H1 (cell line): ENCODE results near the gene MS4A7. TPM values are rescaled to one million over a fixed set of nuclear protein-coding genes. Genes with fewer than 3 reads are reported as not detected.

Experiments
- CTCF ChIA-PET: fragments of 300-600 bp; sonication (Branson Sonifier 250); formaldehyde crosslinking; loops from one replicate; lab custom pipeline; 2021; ENCODE audit not compliant: partially characterized antibody; lab: Charles Lee
- POLR2A ChIA-PET: fragments of 300-600 bp; sonication (Branson Sonifier 250); formaldehyde crosslinking; loops from one replicate; lab custom pipeline; 2021; ENCODE audit warnings: inconsistent platforms; ENCODE audit not compliant: partially characterized antibody; lab: Charles Lee
- DNase-seq, 2 experiments: peaks; one replicate each; pipeline versions ENCODE4 v3.0.0 to v3.0.0-alpha.2; 2010 to 2022; ENCODE audit warnings: low spot score in 2 of 2, low read depth in 1 of 2, mixed read lengths in 1 of 2
- FAIRE-seq: peaks from 2 replicates; lab custom pipeline; 2011; peaks lifted over from hg19 to GRCh38; lab: Jason Lieb, UNC
- H2AFZ ChIP-seq: 2 replicates; pipeline ENCODE4 v1.8.1; 2012; ENCODE audit warnings: low read length, inconsistent platforms
- H2AK5ac ChIP-seq: 2 replicates; pipeline ENCODE4 v1.6.1; 2013; ENCODE audit warnings: low read depth, low read length
- H2BK120ac ChIP-seq: replicated peaks from 2 replicates; pipeline ENCODE3; 2013; ENCODE audit warnings: low read depth, low read length, inconsistent platforms
- H2BK12ac ChIP-seq: 2 replicates; pipeline ENCODE4 v1.6.1; 2013; ENCODE audit warnings: low read depth, low read length
- H2BK15ac ChIP-seq: 2 replicates; pipeline ENCODE4 v1.6.1; 2013; ENCODE audit warnings: low read length
- H2BK20ac ChIP-seq: 2 replicates; pipeline ENCODE4 v1.6.1; 2013; ENCODE audit warnings: low read length
- H2BK5ac ChIP-seq: 2 replicates; pipeline ENCODE4 v1.6.1; 2013; ENCODE audit warnings: low read depth, low read length
- H3K14ac ChIP-seq: 2 replicates; pipeline ENCODE4 v1.6.1; 2013; ENCODE audit warnings: inconsistent platforms; ENCODE audit not compliant: insufficient read length
- H3K18ac ChIP-seq: 2 replicates; pipeline ENCODE4 v1.6.1; 2013; ENCODE audit warnings: low read length; ENCODE audit errors: extremely low read depth
- H3K23ac ChIP-seq: 2 replicates; pipeline ENCODE4 v1.6.1; 2013; ENCODE audit warnings: inconsistent platforms; ENCODE audit not compliant: insufficient read length
- H3K23me2 ChIP-seq: 2 replicates; pipeline ENCODE4 v1.6.1; 2013; ENCODE audit warnings: low read depth, low read length
- H3K27ac ChIP-seq: 2 replicates; pipeline ENCODE4 v1.6.1; 2011; ENCODE audit warnings: low read depth, low read length, inconsistent platforms
- H3K27me3 ChIP-seq, 4 experiments: replicated peaks in 1 of 4; 1 replicate in 1 of 4; 2 replicates in 3 of 4; pipeline versions ENCODE4 v1.6.1 to v1.8.1; 2011 to 2013; ENCODE audit warnings: low read length in 3 of 4, mild to moderate bottlenecking in 3 of 4, inconsistent platforms in 2 of 4, mixed read lengths in 2 of 4, moderate library complexity in 1 of 4; ENCODE audit not compliant: control insufficient read depth in 3 of 4, insufficient read depth in 3 of 4; ENCODE audit errors: extremely low read depth in 1 of 4
- H3K36me3 ChIP-seq, 4 experiments: 2 replicates each; pipeline versions ENCODE4 v1.6.1 to v1.8.1; 2011 to 2013; ENCODE audit warnings: mild to moderate bottlenecking in 4 of 4, low read length in 3 of 4, moderate library complexity in 2 of 4, control low read depth in 1 of 4, inconsistent platforms in 1 of 4; ENCODE audit not compliant: insufficient read depth in 4 of 4, control insufficient read depth in 2 of 4
- H3K4ac ChIP-seq: replicated peaks from 2 replicates; pipeline ENCODE3; 2013; ENCODE audit warnings: low read length, low read depth, mixed read lengths, inconsistent platforms; ENCODE audit not compliant: insufficient read length
- H3K4me1 ChIP-seq, 4 experiments: replicated peaks in 1 of 4; 1 replicate in 1 of 4; 2 replicates in 3 of 4; pipeline versions ENCODE4 v1.6.1 to v1.8.1; 2011 to 2013; ENCODE audit warnings: low read length in 3 of 4, inconsistent platforms in 2 of 4, mixed read lengths in 1 of 4; ENCODE audit not compliant: insufficient read depth in 4 of 4, control insufficient read depth in 3 of 4
- H3K4me2 ChIP-seq, 2 experiments: 2 replicates each; pipeline versions ENCODE4 v1.6.1 to v1.8.1; 2011 to 2013; ENCODE audit warnings: low read depth in 2 of 2, low read length in 2 of 2, control low read depth in 1 of 2, inconsistent platforms in 1 of 2, mild to moderate bottlenecking in 1 of 2; ENCODE audit not compliant: insufficient read depth in 1 of 2
- H3K4me3 ChIP-seq, 4 experiments: fragments of 200-600, 300-600 bp in 1 of 4; sonication (generic), shearing (Covaris generic), sonication (Bioruptor Twin) in 1 of 4; 2 replicates each; pipeline versions ENCODE4 v1.5.1 to v1.8.1; 2011 to 2016; ENCODE audit warnings: low read length in 4 of 4, low read depth in 3 of 4, control low read depth in 2 of 4, inconsistent platforms in 2 of 4, mild to moderate bottlenecking in 2 of 4, mixed read lengths in 1 of 4, moderate library complexity in 1 of 4; ENCODE audit not compliant: insufficient read depth in 2 of 4; ENCODE audit errors: extremely low read depth in 1 of 4
- H3K56ac ChIP-seq: replicated peaks from 2 replicates; pipeline ENCODE3; 2013; ENCODE audit warnings: low read depth, mild to moderate bottlenecking, mixed read lengths, low read length, inconsistent platforms; ENCODE audit not compliant: insufficient read length
- H3K79me1 ChIP-seq: 2 replicates; pipeline ENCODE4 v1.6.1; 2013; ENCODE audit warnings: low read depth, low read length, control low read depth
- H3K79me2 ChIP-seq, 2 experiments: 2 replicates each; pipeline versions ENCODE4 v1.6.1 to v1.8.1; 2012 to 2013; ENCODE audit warnings: low read length in 2 of 2, mild to moderate bottlenecking in 2 of 2, inconsistent platforms in 1 of 2; ENCODE audit not compliant: insufficient read depth in 2 of 2, control insufficient read depth in 1 of 2
- H3K9ac ChIP-seq, 4 experiments: replicated peaks in 1 of 4; 1 replicate in 1 of 4; 2 replicates in 3 of 4; pipeline versions ENCODE4 v1.6.1 to v1.8.1; 2011 to 2013; ENCODE audit warnings: low read depth in 3 of 4, low read length in 3 of 4, control low read depth in 2 of 4, mild to moderate bottlenecking in 2 of 4, moderate library complexity in 2 of 4, inconsistent platforms in 1 of 4; ENCODE audit errors: extremely low read depth in 1 of 4
- H3K9me3 ChIP-seq, 2 experiments: 2 replicates each; pipeline versions ENCODE4 v1.6.1 to v1.8.1; 2012 to 2013; ENCODE audit warnings: mild to moderate bottlenecking in 2 of 2, moderate library complexity in 2 of 2, control low read depth in 1 of 2, inconsistent platforms in 1 of 2, low read depth in 1 of 2, low read length in 1 of 2, mixed read lengths in 1 of 2; ENCODE audit not compliant: insufficient read depth in 2 of 2
- H4K20me1 ChIP-seq, 2 experiments: replicated peaks in 1 of 2; 2 replicates each; pipeline versions ENCODE3 to v1.8.1; 2011 to 2013; ENCODE audit warnings: inconsistent platforms in 2 of 2, low read length in 2 of 2, mild to moderate bottlenecking in 1 of 2; ENCODE audit not compliant: insufficient read depth in 2 of 2, control insufficient read depth in 1 of 2
- H4K5ac ChIP-seq: 2 replicates; pipeline ENCODE4 v1.6.1; 2013; ENCODE audit warnings: low read length, low read depth, mixed read lengths, inconsistent platforms; ENCODE audit not compliant: insufficient read length
- H4K8ac ChIP-seq: 2 replicates; pipeline ENCODE4 v1.8.0; 2013; ENCODE audit warnings: mild to moderate bottlenecking, moderate library complexity, low read length, inconsistent platforms; ENCODE audit not compliant: insufficient read depth; ENCODE audit errors: extremely low read depth
- H4K91ac ChIP-seq: replicated peaks from 2 replicates; pipeline ENCODE3; 2013; ENCODE audit warnings: low read length, mixed read lengths, inconsistent platforms; ENCODE audit not compliant: insufficient read length
- CREB1 ChIP-seq: IDR thresholded peaks from 2 replicates; pipeline ENCODE4 v1.6.1; 2012; ENCODE audit warnings: inconsistent platforms
- CTBP2 ChIP-seq: IDR thresholded peaks from 2 replicates; pipeline ENCODE4 v1.7.0; 2011; ENCODE audit warnings: borderline replicate concordance, mild to moderate bottlenecking, moderate library complexity, mixed read lengths, low read length; ENCODE audit not compliant: insufficient read depth, insufficient read length
- EP300 ChIP-seq, 2 experiments: IDR thresholded peaks; 1 replicate in 1 of 2; 2 replicates in 1 of 2; pipeline ENCODE4 v1.6.1; 2011 to 2012; ENCODE audit warnings: low read depth in 2 of 2, low read length in 2 of 2, mild to moderate bottlenecking in 2 of 2, borderline replicate concordance in 1 of 2, inconsistent platforms in 1 of 2, moderate library complexity in 1 of 2
- KDM5A ChIP-seq: fragments of 200-600 bp; IDR thresholded peaks from 2 replicates; pipeline ENCODE4 v1.7.1; 2012; ENCODE audit warnings: mild to moderate bottlenecking, low read length, inconsistent platforms, mixed read lengths
- RNF2 ChIP-seq: fragments of 200-900, 300-1000 bp; sonication (generic); IDR thresholded peaks from 2 replicates; pipeline ENCODE4 v1.7.1; 2016; ENCODE audit warnings: borderline replicate concordance, low read depth, mild to moderate bottlenecking, antibody characterized with exemption, low read length; ENCODE audit not compliant: poor library complexity, severe bottlenecking; ENCODE audit errors: missing control alignments
- SP4 ChIP-seq: IDR thresholded peaks from 2 replicates; pipeline ENCODE4 v1.6.1; 2012; ENCODE audit warnings: low read length, inconsistent platforms
- SRF ChIP-seq: IDR thresholded peaks from 2 replicates; pipeline ENCODE4 v1.6.1; 2011; ENCODE audit warnings: mild to moderate bottlenecking, low read depth, low read length, moderate library complexity
- SUZ12 ChIP-seq: fragments of 200-600 bp; sonication (generic); IDR thresholded peaks from 2 replicates; pipeline ENCODE4 v1.6.1; 2012; ENCODE audit warnings: mild to moderate bottlenecking, inconsistent platforms, low read length, moderate library complexity, mixed read lengths
- TCF12 ChIP-seq: IDR thresholded peaks from 2 replicates; pipeline ENCODE4 v1.6.1; 2011; ENCODE audit warnings: low read depth, mild to moderate bottlenecking, low read length
- WGBS, 2 experiments: shearing (Covaris generic) in 1 of 2; methylation state at CpG; one replicate each; pipeline versions ENCODE4 v1.1.6 to v1.1.7; 2013 to 2015; ENCODE audit warnings: low lambda C conversion rate in 2 of 2, mixed read lengths in 2 of 2, inconsistent platforms in 1 of 2, low coverage in 1 of 2, missing lambda C conversion rate in 1 of 2; ENCODE audit not compliant: insufficient replicate concordance in 2 of 2, insufficient coverage in 1 of 2, insufficient read length in 1 of 2; ENCODE audit errors: extremely low coverage in 1 of 2, missing lambda C conversion rate in 1 of 2; 5-methylcytosine and 5-hydroxymethylcytosine counted together
- polyA plus RNA-seq, 7 experiments: library from polyadenylated mRNA; depleted of rRNA in 3 of 7; stranded (reverse) in 5 of 7; unstranded in 2 of 7; fragments of >200 nt in 5 of 7; fragments of 200-250 nt in 2 of 7; gene quantifications; 1 replicate in 5 of 7; 2 replicates in 1 of 7; 4 replicates in 1 of 7; pipeline versions ENCODE4 v1.2.1 to v1.2.3, GENCODE V29; 2011 to 2013; ENCODE audit warnings: missing spikeins in 2 of 7, mixed read lengths in 2 of 7
- total RNA-seq: library from RNA; stranded (reverse); fragmentation: NEBNext Ultra II Directional; extraction: Animal tissue kit (Norgen Biotek cat#: 25700); gene quantifications from 2 replicates; pipeline ENCODE4 v1.2.1, GENCODE V29; 2021

MS4A7 gene
- total and polyA plus RNA-seq, 2 of the 8 experiments (the other 6 are each of a cell fraction or from before 2014, with no cell fraction given), result not detected

GRCh38 chr11:60349990-60350389 is 28.3 kb upstream of the MS4A7 start:
- no peak for FAIRE-seq
- POLR2A ChIA-PET, result no interaction called here
- H4K20me1 ChIP-seq, result no peaks in the 10 kb centered on the region
- H3K23me2 ChIP-seq, result no peaks in the 10 kb centered on the region
- no peaks in the 10 kb centered on the region for H3K4me1 ChIP-seq
- CTCF ChIA-PET, result interaction anchor here (0.6 to 8.4 kb wide), 9 partner anchors 15 to 516 kb away, joined by 3 to 115 read pairs (median 7); no protein-coding TSS in a partner anchor
- H3K4me2 ChIP-seq, result no peak overlapping the region
- H3K9me3 ChIP-seq, result no peaks in the 10 kb centered on the region; a peak in 1 of 4 replicates
- DNase-seq, result no peak
- no peak overlapping the region for H3K56ac ChIP-seq
- H3K79me2 ChIP-seq, result no peaks in the 10 kb centered on the region
- H2AFZ ChIP-seq, result no peak overlapping the region
- H3K9ac ChIP-seq, result no peak overlapping the region
- H2BK5ac ChIP-seq, result no peak overlapping the region
- no peak overlapping the region for H2BK15ac ChIP-seq
- no peak overlapping the region for H2AK5ac ChIP-seq
- no peak overlapping the region for H3K14ac ChIP-seq
- no peak overlapping the region for H3K23ac ChIP-seq
- no peak overlapping the region for H3K4me3 ChIP-seq
- WGBS, 2 experiments, result 95% methylated on average over 1 of the region's 1 CpG; no CpG with 5 or more reads in 1 of the 2 experiments
- H3K4ac ChIP-seq, result no peak overlapping the region
- H3K27ac ChIP-seq, result no peak overlapping the region
- H3K18ac ChIP-seq, result no peak overlapping the region
- no peaks in the 10 kb centered on the region for H3K36me3 ChIP-seq
- H2BK120ac ChIP-seq, result no peak overlapping the region
- TF ChIP-seq SUZ12, result no peak
- no peak for TF ChIP-seq RNF2
- no peak for TF ChIP-seq SP4
- TF ChIP-seq SRF, result no peak
- TF ChIP-seq TCF12, result no peak
- TF ChIP-seq CTBP2, result no peak
- TF ChIP-seq EP300 (IDR thresholded peaks at IDR 0.05; ENCODE audit: borderline replicate concordance in 1 of 2, low read depth in 2 of 2, low read length in 2 of 2), result no peak
- TF ChIP-seq CREB1, result no peak
- TF ChIP-seq KDM5A, result no peak
- no peaks in the 10 kb centered on the region for H3K27me3 ChIP-seq
- no peak overlapping the region for H4K8ac ChIP-seq
- no peak overlapping the region for H4K91ac ChIP-seq
- H4K5ac ChIP-seq, result no peak overlapping the region
- H3K79me1 ChIP-seq, result no peaks in the 10 kb centered on the region
- H2BK12ac ChIP-seq, result no peak overlapping the region
- H2BK20ac ChIP-seq, result no peak overlapping the region
